Fibroblast of skin of right biceps (primary cell): Measurements from ENCODE around the gene SULT4A1.

Experiments
- DNase-seq: peaks from one replicate; pipeline ENCODE4 v3.0.0-alpha.2; 2013

SULT4A1 gene

DNA sequence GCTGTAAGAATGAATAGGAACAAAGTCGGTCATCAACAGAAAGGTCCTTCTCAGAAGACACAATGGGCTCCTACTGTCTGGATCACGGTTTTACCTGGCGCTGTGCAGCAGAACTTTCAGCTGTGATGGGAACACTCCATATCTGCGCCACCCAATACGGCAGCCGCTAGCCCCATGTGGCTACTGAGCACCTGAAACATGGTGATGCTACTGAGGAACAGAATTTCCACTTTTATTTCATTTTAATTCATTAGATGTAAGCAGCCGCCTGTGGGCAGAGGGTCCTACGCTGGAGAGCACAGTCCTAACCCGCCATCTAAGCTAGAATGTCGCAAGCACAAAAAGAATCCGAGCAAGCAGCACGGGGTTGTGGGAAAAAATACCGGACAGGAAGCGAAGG, 2.7 kb downstream of the SULT4A1 start:
- DNase-seq: no peak

DNA sequence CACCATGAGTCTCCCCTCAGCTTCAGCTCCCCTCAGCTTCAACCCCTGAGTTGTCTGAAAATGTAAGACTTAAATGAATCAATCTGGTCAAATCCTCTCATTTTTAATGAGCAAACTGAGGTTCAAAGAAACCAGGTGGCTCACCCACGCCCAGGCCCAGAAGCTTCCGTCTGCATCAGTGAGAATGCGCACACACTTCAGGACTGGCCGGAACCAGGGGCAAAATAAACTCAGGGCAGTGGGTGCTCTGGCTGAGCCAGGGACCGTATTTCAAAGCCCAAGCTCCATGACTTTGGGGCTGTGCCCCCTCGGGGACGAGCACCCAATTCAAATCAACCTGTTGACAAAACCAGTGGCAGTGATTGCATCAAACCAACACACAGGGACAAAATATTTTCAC, 3.1 kb downstream of the SULT4A1 start:
- no peak for DNase-seq

DNA sequence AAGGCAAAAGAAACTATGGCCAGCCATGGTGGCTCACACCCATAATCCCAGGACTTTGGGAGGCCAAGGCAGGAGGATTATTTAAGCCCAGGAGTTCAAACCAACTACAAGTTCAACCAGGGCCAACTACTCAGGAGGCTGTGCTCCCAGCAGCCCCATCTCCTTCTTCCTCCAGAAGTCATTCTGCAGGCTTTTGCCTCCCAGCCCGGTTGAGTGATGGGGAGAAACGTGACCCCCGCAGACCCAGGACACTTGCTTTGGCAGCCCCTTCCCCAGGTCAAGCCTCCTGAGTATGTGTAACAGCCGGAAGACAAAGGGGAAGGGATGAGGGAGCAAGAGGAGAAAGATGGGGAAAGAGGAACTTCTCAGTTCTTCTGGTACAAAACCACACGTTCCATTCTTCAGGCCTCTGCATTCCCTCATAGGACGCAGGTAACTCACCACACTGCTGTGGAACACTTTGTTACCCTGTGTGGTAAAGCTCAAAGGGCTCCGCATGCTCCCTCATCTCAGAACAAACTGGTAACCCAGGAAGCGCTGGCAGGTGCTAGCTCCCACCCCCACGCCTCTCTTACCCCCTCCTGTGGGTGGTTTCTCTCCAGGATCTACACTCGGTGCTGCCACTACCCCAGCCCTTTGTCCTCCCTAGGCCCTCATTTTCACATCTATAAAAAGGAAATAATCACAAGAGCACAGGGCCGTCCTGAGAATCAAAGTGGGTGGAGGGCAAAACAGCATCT, 4.0 kb downstream of the SULT4A1 start:
- no peak for DNase-seq

DNA sequence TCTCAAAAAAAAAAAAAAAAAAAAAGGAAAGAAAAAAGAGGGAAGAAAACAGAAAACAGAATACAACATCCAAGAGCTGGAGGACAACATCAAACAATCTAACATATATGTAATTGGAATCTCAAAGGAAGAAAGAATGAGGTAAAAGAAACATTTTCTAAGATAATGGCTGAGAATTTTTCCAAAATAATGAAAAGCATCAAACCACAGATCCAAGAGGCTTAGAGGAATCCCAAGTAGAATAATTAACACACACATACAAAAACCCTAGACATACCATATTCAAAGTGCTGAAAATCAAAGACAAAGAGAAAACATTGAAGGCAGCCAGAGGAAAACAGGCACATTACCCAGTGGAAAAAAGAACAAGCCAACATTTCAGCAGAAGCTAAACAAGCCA, 4.9 kb downstream of the SULT4A1 start:
- DNase-seq: no peak

DNA sequence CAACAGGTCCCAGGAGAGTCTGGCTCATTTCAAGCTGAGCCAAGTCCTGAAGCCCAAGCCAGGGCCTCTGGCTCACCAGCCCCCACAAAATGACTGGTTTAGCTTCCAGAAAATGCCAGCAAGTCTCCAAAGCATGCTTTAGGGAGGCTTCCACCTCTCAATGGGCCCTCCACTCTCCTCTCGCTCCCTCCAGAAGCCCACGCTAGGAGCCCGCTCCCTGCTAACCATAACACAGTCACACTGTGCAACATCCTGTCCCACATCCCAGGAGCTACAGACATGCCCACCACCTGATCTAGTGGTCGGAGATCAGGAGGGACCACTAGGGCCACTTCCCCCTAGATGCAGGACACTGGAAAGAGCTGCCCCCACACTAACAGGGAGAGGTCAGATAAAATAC, 6.9 kb downstream of the SULT4A1 start:
- no peak for DNase-seq

DNA sequence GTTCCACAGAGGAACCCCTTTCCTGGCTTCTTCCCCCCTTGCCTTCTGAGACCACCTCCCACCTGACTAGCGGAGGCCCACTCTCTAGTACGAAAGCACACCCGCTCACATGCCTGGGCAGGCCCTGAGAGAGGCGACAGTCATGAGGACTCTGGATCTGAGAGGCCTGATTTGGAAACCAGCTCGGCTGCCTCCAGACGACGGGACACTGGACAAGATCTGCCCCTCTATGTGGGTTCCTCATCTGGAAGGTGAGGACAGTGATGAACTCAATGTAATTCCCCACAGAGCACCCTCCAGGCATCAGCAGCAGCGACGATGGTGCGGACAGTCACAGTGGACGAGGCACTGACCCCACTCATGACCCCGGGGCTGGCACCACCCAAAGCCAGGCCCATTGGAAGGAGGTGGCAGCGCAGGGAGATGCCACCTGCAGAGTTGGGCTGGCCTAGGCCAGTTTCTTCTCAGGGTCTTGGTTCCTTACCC, 7.5 kb downstream of the SULT4A1 start:
- no peak for DNase-seq

DNA sequence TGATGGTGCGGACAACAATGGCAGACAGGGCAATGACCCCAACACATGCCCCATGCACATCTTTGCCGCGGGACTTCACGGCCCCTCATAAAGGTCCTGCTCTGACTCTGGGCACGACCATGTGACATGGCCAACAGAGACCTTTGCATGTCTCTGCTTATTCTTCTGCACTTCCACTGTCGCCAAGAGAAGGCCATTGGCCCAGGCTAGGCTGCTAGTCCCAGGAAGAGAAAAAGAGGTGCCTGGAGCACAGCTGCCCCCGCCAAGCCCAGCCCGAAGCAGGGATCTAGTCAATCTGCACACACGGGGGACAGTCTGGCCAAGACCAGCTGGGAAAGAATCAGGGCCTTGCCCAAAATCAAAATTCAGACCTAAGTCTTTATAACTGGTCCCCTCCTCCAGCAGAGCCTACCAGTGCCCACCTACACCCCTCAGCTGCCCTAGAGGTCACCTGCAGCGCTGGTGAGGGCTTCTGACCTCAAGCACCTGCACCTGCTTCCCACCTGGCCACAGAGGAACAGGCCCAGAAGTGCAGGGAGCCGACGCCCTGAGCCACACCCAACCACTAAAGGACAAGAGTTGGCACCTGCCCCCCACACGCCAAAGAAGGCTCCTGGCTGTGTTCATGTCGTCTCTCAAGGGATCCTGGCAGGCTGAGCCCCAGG, 8.1 kb downstream of the SULT4A1 start:
- no peak for DNase-seq

DNA sequence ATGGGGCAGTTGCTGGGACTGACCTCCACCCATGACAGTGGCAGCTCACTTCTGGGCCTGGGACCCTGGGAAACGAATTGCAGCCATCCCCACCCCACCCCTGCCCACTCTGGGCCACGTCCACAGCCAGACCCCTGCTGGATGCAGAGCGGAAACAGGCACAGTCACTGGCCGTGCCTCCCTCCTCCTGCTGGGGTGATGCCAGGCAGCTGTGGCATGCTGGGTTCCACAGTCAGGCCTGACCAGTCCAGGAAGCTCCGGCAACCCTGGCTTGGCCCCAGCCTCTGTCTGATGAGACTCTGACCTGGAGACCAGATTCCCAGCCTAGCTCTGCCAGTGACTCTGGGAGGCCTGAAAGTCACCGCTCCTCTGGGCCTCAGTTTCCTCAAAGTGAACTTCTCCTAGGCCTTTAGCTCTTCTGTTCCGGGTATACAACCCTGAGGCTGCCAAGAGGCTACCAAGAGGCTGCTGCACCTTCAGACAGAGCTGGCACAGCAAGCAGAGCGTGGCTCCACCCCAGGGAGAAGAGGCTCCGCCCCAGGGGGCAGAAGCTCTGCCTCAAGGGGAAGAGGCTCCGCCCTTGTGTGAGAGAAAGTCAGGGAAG, 8.9 kb downstream of the SULT4A1 start:
- DNase-seq: no peak

DNA sequence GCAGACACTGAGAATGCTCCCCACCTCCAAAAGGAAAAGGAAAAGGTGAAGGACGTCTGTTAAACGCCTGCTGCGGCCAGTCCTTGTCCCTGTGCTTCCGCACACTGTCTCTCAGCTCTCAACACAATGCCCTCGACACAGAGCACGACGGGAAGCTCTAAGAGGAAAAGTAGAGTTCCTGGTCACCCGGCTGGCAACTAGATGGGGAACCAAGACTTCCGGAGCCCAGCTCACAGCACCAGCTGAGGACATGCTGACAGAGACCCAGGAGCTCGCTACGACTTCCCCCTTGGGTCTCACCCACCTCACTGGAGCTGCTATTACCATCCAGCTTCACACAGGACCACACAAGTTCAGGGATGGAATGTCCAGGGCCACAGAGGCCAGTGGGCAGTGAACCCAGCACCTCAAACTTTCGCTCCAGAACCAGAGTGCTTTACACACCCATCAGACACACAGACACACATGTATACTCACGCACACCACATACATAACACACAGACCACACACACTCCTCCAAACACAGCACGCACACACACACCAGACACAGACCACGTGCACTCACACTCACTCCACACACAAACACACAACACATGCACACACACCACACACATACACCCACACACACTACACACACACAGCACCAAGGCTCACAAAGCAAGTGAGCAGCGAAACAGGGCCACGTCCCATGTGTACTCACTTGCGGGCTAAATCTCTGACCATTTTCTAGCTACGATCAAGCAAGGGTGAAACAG, 9.6 kb downstream of the SULT4A1 start:
- no peak for DNase-seq

DNA sequence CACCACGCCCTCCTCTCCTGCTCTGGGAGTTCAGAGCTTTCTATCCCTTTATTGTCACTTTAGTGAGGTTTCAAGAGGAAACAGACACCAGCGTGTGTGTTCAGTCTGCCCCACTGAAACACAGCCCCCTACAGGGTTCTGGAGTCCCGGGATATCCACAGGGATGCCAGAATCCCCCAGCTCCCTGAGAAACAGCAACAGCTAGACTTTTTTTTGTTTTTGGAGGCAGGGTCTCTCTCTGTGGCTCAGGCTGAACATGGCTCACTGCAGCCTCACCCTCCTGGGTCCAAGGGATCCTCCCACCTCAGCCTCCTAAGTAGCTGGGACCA, 10.4 kb downstream of the SULT4A1 start:
- DNase-seq: no peak

DNA sequence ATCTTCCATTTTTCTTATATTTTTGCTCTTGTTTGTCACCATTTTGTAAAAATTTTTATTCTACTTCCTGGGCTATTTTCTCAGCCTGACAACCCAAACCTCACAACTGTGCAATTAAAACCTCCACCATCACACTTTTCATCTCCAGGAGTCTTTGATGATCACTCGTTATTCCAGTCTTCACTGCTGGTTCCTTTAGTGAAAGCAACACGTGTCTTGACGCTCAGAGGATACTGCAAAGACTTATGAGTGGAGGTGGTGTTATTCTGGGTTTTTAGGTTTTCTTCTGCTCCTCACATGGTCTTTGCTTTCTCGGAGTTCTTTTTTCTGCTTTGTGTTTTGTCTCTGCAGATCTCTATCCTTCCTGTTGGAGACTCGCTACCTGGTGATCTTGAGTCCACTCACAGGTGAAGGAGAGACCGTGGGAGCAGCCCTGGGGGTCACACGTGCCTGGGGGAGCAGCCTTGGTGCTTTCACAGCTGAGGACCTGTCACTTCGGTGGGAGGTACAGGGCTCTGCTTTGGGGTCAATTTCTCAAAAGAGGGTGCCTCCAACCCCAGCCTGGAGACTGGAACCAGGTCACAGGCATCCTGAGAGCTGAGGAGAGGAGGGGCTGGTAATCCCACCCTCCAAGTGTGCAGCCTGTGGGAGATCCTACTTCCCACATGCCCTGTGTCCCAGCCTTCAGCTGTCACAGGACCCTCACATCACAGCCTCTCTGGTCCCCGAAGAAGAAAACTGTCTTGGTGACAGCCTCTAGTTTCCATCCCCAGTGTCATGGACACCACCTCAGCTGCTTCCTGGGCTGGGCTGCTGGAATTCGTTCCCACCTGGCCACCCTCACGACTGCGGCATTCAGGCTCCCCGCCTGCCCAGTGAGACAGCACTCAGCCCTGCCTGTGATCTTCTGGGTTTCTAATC, 11.0 kb downstream of the SULT4A1 start:
- DNase-seq: no peak

DNA sequence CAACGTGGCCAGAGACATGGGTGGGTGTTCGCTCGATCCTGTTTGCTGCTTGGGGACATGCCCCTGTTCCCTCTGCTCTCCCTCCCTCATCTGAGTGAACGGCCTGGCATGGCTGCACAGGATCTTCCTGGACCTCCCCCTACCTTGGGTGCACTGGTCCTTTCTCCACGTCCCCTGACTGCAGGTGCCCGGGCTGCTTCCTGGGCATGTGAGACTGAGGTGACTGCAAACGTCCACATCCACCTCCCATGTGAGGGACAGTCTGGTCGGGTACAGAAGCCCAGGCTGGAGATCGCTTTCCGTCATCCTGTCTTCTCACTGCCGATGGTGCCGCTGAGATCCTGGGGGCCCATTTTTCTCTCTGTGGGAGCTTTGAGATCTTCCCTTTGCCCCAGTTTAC, 11.8 kb downstream of the SULT4A1 start:
- DNase-seq: no peak

DNA sequence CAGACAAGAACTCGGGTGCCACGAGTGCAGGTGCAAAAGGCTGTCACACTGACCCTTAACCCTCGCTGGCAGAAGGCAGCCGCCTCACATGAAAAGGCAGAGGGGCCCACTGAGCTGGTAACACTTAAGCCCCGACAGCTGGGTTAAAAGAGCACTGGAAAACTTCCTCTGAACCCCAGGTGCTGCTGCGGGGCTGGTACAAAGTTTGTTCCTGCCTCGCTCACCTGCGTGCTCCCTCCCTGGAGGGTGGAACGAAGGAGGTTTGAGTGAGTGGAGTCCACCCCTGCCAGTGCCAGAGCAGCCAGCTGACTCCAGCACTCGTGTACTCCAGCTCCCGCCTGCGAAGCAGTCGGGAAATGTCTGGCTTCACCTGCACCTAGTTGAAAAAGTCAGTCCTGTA, 12.6 kb downstream of the SULT4A1 start:
- no peak for DNase-seq

DNA sequence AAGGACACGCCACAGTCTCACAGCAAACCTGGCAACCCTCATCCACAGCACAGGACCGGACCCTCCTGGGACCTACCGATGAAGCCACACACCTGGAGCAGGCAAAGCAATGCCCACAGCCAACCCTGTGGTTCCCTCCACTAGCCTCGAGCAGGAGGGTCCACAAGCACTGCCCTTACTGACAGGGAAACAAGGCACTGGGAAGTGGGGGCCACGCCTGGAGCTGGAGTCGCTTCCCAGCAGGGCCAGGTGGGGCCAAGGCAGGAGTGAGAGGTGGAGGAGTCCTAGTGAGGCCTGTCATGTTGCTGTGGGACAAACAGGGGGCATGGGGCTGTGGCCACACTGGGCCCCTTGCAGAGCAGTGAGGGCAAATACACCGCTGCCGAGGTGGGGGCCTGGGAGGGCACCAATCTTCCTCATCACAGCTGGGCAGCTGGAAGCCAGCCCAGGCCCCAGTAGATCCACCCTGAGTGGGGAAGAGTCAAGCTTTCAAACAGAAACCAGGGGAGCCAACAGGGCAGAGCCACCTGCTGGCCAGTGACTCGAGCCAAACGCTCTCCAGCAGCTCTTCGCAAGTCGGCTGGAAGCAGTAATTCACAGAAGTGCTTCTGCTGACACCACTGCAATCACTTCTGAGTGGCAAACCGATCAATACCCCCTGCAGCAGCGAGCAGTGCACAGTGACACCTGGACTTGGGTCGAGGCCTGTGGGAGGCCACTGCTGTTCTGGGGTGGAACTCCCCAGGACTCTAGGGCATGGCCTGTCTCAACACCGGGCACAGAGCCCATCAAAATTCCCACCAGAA, 13.7 kb downstream of the SULT4A1 start:
- DNase-seq: no peak

DNA sequence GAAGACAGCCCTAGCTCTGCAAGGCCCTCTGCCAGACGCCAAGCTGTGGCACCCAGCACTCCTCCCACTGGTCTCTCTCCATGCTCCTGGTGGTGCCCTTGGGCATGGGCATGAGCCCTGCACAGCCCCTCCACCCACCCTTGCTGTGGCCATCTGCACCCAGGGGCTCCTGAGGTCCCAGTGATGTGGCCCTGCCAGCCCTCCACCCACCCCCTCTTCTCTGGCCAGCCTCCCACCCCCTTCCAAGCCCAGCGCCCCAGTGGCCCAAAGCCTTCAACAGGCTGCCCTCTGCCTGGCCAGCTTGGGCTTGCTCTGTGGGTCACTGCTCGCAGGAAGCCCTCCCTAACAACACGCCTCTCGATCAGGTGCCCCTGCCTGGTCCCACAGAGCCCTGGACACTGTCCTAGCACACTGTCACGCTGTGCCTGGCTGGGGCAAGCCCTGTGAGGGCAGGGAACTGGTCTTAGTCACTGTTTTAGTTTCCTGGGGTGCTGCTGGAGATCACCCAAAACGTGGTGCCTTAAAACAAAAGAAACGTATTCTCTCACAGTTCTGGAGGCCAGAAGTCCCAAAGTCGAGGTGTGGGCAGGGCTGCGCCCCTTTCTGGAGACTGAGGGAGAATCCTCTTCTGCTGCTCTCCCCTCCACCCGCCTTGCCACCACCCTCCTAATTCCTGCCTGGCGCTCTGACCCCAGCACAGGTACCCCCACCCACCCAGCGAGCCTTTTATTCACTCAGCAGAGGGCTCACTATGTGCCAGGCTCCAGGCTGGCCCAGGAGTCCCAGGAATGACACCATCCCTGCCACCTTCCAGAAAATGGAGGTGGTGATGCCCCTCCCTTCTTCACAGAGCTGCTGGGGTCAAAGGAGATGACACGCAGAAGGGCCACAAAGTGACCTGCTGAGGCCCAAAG, 14.7 kb downstream of the SULT4A1 start:
- no peak for DNase-seq

DNA sequence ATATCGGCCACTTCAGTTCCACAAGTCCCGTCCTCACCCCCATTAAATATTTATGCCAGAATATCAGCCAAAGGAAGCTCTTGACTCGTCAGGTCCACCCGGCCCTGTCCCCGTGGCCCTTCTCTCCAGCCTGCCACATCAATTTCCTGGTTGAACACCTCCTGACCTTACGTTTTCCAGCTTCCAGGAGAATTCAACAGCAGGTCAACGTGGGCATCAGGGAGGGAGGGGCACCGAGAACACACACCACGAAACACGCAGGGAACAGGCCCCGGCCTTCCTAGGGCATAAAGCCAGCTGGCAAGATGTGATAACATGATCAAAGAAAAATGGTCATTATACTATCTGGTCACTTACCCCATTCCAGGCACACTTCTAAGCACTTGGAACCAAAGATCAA, 15.3 kb downstream of the SULT4A1 start:
- DNase-seq: no peak

DNA sequence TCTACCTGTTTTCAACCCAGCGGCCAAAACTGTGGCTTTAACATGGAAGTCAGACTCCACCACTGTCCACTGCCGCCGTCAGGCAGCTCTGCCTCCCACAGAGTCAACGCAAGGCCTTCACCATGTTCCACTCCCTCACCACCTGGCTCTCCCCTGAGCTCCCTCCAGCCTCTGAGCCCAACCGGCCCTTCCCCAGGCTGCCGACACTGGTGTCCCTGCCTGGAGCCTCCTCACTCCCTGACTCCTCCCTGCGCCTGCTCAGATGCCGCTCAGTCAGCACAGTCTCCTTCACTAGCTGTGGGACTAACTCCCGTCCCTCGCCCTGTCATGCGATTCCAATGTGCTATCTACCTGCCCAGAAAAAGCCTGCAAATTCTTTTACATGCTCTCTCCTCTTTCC, 16.3 kb downstream of the SULT4A1 start:
- no peak for DNase-seq

DNA sequence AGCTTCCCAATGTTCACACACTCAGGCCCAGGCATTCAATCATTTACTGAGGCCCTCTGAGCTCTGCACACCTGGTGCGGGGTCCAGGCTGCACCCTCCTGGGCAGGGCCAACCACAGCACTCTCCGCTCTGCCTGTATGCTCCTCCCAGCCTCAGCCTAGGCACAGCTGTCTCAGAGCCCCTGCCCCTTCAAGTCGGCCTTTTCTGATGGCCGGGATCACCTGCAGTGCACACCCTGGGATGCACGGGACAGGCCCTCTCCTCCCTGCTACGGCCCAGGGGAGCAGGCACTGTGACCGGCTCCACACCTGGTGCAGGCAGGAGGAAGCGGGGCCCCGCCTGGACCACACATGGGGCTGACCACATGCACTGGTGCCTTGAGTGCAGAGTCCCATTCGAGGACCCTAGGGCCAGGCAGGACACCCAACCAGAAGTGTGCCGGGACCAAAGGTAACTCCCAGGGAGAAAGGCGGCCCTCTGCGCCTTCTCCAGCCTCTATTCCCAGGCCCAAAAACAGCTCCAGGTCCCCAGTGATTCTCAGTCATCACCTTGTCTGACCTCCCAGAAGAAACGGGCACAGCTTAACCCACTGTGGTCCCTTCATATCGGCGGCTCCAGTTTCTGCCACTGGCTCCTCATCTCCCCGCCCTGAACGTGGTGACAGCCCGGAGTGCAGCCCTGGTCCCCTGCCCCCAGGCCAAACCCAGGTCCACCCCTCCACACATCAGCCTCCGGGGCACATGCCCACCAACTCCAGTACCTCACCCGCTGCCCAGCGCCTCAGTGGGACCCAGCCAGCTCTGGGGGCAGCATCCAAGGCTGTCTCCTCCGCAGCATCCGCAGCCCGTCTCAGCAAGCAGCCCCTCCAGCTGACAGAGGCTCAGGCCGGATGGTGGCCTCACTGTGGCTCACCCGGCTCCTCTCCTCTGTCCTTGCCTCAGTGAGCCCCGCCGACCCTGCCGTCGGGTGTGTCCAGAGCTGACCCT, 17.5 kb downstream of the SULT4A1 start:
- DNase-seq: no peak
